CD14-positive monocyte (primary cell): ENCODE data around the gene TIMP2. TPM values are rescaled to one million over a fixed set of nuclear protein-coding genes. Genes with fewer than 3 reads are reported as not detected.

Source experiments
- DNase-seq, 3 donors: peaks; one replicate each; pipeline ENCODE4 v3.0.0-alpha.2; 2011 to 2022
- H2AFZ ChIP-seq: 2 replicates; pipeline ENCODE4 v1.6.0; 2012; ENCODE audit warnings: mild to moderate bottlenecking, low read depth, low read length, inconsistent platforms; ENCODE audit not compliant: insufficient read depth, poor library complexity, severe bottlenecking
- H3K27ac ChIP-seq, 2 donors: 1 replicate in 1 of 2; 2 replicates in 1 of 2; pipeline ENCODE4 v1.5.1; 2012 to 2013; ENCODE audit warnings: low read length in 2 of 2, control low read depth in 1 of 2, inconsistent platforms in 1 of 2, low read depth in 1 of 2, mild to moderate bottlenecking in 1 of 2
- H3K27me3 ChIP-seq, 2 donors: one replicate each; pipeline versions ENCODE4 v1.6.0 to v1.6.1; 2011 to 2013; ENCODE audit warnings: low read length in 2 of 2; ENCODE audit not compliant: control insufficient read depth in 2 of 2, insufficient read depth in 2 of 2
- H3K36me3 ChIP-seq, 2 donors: replicated peaks in 1 of 2; 1 replicate in 1 of 2; 2 replicates in 1 of 2; pipeline versions ENCODE4 v1.5.1 to v1.6.1; 2012 to 2013; ENCODE audit warnings: low read length in 2 of 2, control low read depth in 1 of 2, inconsistent platforms in 1 of 2, mild to moderate bottlenecking in 1 of 2; ENCODE audit not compliant: insufficient read depth in 2 of 2, control insufficient read depth in 1 of 2
- H3K4me1 ChIP-seq, 2 donors: 1 replicate in 1 of 2; 2 replicates in 1 of 2; pipeline versions ENCODE4 v1.5.1 to v1.6.1; 2012 to 2013; ENCODE audit warnings: low read length in 2 of 2, control low read depth in 1 of 2, inconsistent platforms in 1 of 2, mild to moderate bottlenecking in 1 of 2, moderate library complexity in 1 of 2; ENCODE audit not compliant: insufficient read depth in 2 of 2, control insufficient read depth in 1 of 2
- H3K4me2 ChIP-seq: replicated peaks from 2 replicates; pipeline ENCODE3; 2012; ENCODE audit warnings: low read length, moderate library complexity, mild to moderate bottlenecking; ENCODE audit not compliant: poor library complexity, severe bottlenecking; ENCODE audit errors: extremely low read depth
- H3K4me3 ChIP-seq, 3 experiments: fragments of 200-600 bp in 1 of 3; sonication (generic) in 1 of 3; replicated peaks in 1 of 3; 1 replicate in 2 of 3; 2 replicates in 1 of 3; pipeline ENCODE4 v1.5.1; 2011 to 2013; ENCODE audit warnings: low read length in 3 of 3, mild to moderate bottlenecking in 3 of 3, control low read depth in 2 of 3, low read depth in 2 of 3, inconsistent platforms in 1 of 3, moderate library complexity in 1 of 3
- H3K79me2 ChIP-seq: 2 replicates; pipeline ENCODE4 v1.6.0; 2012; ENCODE audit warnings: mild to moderate bottlenecking, control low read depth, inconsistent platforms, low read length, moderate library complexity; ENCODE audit not compliant: insufficient read depth
- H3K9ac ChIP-seq: 2 replicates; pipeline ENCODE4 v1.6.0; 2017; ENCODE audit warnings: low read length, mild to moderate bottlenecking; ENCODE audit not compliant: insufficient read depth, poor library complexity, severe bottlenecking
- H3K9me3 ChIP-seq, 2 donors: replicated peaks in 1 of 2; 1 replicate in 1 of 2; 2 replicates in 1 of 2; pipeline versions ENCODE4 v1.5.1 to v1.6.1; 2012 to 2013; ENCODE audit warnings: low read length in 2 of 2, control low read depth in 1 of 2; ENCODE audit not compliant: control insufficient read depth in 1 of 2, insufficient read depth in 1 of 2
- H4K20me1 ChIP-seq: 2 replicates; pipeline ENCODE4 v1.6.0; 2012; ENCODE audit warnings: mild to moderate bottlenecking, low read length, control low read depth, moderate library complexity; ENCODE audit not compliant: insufficient read depth
- H3K27ac Mint-ChIP-seq, 7 donors: one replicate each; pipeline ENCODE4 v1.8.0; 2020; ENCODE audit warnings: mild to moderate bottlenecking in 7 of 7, mixed read lengths in 7 of 7, moderate library complexity in 6 of 7, inconsistent platforms in 2 of 7
- H3K27me3 Mint-ChIP-seq, 3 donors: one replicate each; pipeline ENCODE4 v1.8.0; 2021 to 2022; ENCODE audit warnings: low read depth in 3 of 3, mild to moderate bottlenecking in 3 of 3, mixed read lengths in 3 of 3, moderate library complexity in 3 of 3, inconsistent platforms in 1 of 3
- H3K36me3 Mint-ChIP-seq, 2 donors: one replicate each; pipeline ENCODE4 v1.8.0; 2020; ENCODE audit warnings: mixed read lengths in 2 of 2, inconsistent platforms in 1 of 2, mild to moderate bottlenecking in 1 of 2
- H3K4me1 Mint-ChIP-seq: one replicate; pipeline ENCODE4 v1.8.0; 2020; ENCODE audit warnings: mild to moderate bottlenecking, mixed read lengths
- H3K4me3 Mint-ChIP-seq, 2 donors: one replicate each; pipeline ENCODE4 v1.8.0; 2020; ENCODE audit warnings: mild to moderate bottlenecking in 2 of 2, mixed read lengths in 2 of 2, moderate library complexity in 1 of 2
- H3K9me3 Mint-ChIP-seq, 7 donors: one replicate each; pipeline ENCODE4 v1.8.0; 2020 to 2022; ENCODE audit warnings: mixed read lengths in 7 of 7, mild to moderate bottlenecking in 6 of 7, moderate library complexity in 6 of 7, inconsistent platforms in 2 of 7
- CTCF ChIP-seq: fragments of 200-600 bp; IDR thresholded peaks from one replicate; pipeline ENCODE4 v1.8.0; 2022; ENCODE audit warnings: antibody characterized with exemption, mild to moderate bottlenecking
- WGBS: methylation state at CpG from one replicate; pipeline ENCODE4 v1.1.5; 2013; ENCODE audit warnings: missing lambda C conversion rate; ENCODE audit not compliant: insufficient coverage; 5-methylcytosine and 5-hydroxymethylcytosine counted together
- intact Hi-C, 2 donors: fragments of 100-400 bp; cut with micrococcal nuclease; formaldehyde crosslinking; loops; one replicate each; pipeline versions ENCODE4 v1.15.0 to v1.15.1; 2023
- polyA plus RNA-seq, 3 donors: library from polyadenylated mRNA; depleted of rRNA in 1 of 3; unstranded in 2 of 3; stranded (reverse) in 1 of 3; fragments of 300-500 nt in 2 of 3; fragments of >200 nt in 1 of 3; fragmentation: Illumina TruSeq in 2 of 3; gene quantifications; 1 replicate in 2 of 3; 2 replicates in 1 of 3; pipeline ENCODE4 v1.2.3, GENCODE V29; 2012 to 2021

TIMP2 gene
- polyA plus RNA-seq, 3 donors: 4.5 to 101 (median 6.4) TPM

GRCh38 chr17:78925662-78926555, 722 bp upstream of the TIMP2 start:
- Histone ChIP-seq H3K4me2 (peak overlapping the region; percentile 93), H2AFZ (peak overlapping the region; percentile 79), H3K27me3 (no peaks in the 10 kb centered on the region), H3K4me1 (peaks cover 34 to 38% of the 10 kb centered on the region in 2 donors), H4K20me1 (peaks cover 34% of the 10 kb centered on the region), H3K79me2 (peaks cover 45% of the 10 kb centered on the region), H3K27ac (peak overlapping the region; percentile 64 to 72), H3K9ac (peak overlapping the region; percentile 73), H3K9me3 (no peaks in the 10 kb centered on the region), H3K36me3 (peaks cover 0 to 13% of the 10 kb centered on the region in 2 donors), H3K4me3 (peak overlapping the region; percentile 52 to 96 (median 62))
- 19% methylated on average over 24 of the region's 33 CpGs for WGBS
- Mint-ChIP-seq H3K4me1 (peaks cover 35% of the 10 kb centered on the region), H3K36me3 (peaks cover 10 to 11% of the 10 kb centered on the region in 2 donors), H3K27me3 (peaks cover 1 to 5% (median 4%) of the 10 kb centered on the region in 3 donors), H3K9me3 (no peaks in the 10 kb centered on the region), H3K4me3 (peak overlapping the region; percentile 69 to 80), H3K27ac (peak overlapping the region; percentile 40 to 88 (median 82))
- peak; percentile 47 to 59 (median 51) for DNase-seq
- TF ChIP-seq CTCF: no peak
- intact Hi-C loops: loop anchor here in 1 of 2 donors (2.0 to 5.0 kb wide), 2 partner anchors 41 to 63 kb away; no protein-coding TSS in a partner anchor

GRCh38 chr17:78924481-78925151, 571 bp downstream of the TIMP2 start:
- Histone ChIP-seq H3K4me2 (peak overlapping the region; percentile 93), H3K4me1 (peaks cover 47 to 51% of the 10 kb centered on the region in 2 donors), H4K20me1 (peaks cover 47% of the 10 kb centered on the region), H3K27me3 (no peaks in the 10 kb centered on the region), H3K36me3 (peaks cover 0 to 21% of the 10 kb centered on the region in 2 donors), H3K9me3 (no peaks in the 10 kb centered on the region), H2AFZ (no peak overlapping the region), H3K27ac (peak overlapping the region; percentile 82 to 86), H3K4me3 (peak overlapping the region; percentile 75 to 96 (median 91)), H3K9ac (peak overlapping the region; percentile 73), H3K79me2 (peaks cover 58% of the 10 kb centered on the region)
- under 1% methylated on average over 59 of the region's 64 CpGs for WGBS
- intact Hi-C loops: loop anchor here (2.0 to 5.0 kb wide), 5 partner anchors 42 to 62 kb away; no protein-coding TSS in a partner anchor
- H3K4me1 Mint-ChIP-seq: peaks cover 48% of the 10 kb centered on the region
- TF ChIP-seq CTCF: no peak
- no peak for DNase-seq
- peak overlapping the region; percentile 91 to 98 (median 95) for H3K27ac Mint-ChIP-seq
- peaks cover 1 to 4% (median 1%) of the 10 kb centered on the region in 3 donors for H3K27me3 Mint-ChIP-seq
- peak overlapping the region; percentile 94 to 95 for H3K4me3 Mint-ChIP-seq
- H3K9me3 Mint-ChIP-seq: peaks cover 0 to 2% (median 0%) of the 10 kb centered on the region in 7 donors
- peaks cover 16 to 21% of the 10 kb centered on the region in 2 donors for H3K36me3 Mint-ChIP-seq
